Endothelial cell of umbilical vein (primary cell): ENCODE results near the gene PEMT. TPM values are rescaled to one million over a fixed set of nuclear protein-coding genes. Genes with fewer than 3 reads are reported as not detected.

Experiments used
- BruUV-seq: library from RNA; stranded (reverse); fragments of 400-500 nt; replicated peaks from 2 replicates; lab custom pipeline; 2021; lab: Mats Ljungman, UMichigan
- CTCF ChIA-PET: fragments of 300-600, 350-600 bp; sonication (Branson Sonifier 250); formaldehyde crosslinking; loops from one replicate; lab custom pipeline; 2021; ENCODE audit warnings: antibody characterized with exemption, inconsistent platforms; lab: Charles Lee
- POLR2A ChIA-PET: fragments of 300-600, 350-600 bp; sonication (Branson Sonifier 250); formaldehyde crosslinking; loops from one replicate; lab custom pipeline; 2021; ENCODE audit warnings: antibody characterized with exemption, inconsistent platforms; lab: Charles Lee
- DNase-seq: peaks from one replicate; pipeline ENCODE4 v3.0.0-alpha.2; 2011; ENCODE audit warnings: low read depth, low spot score
- FAIRE-seq: peaks from 2 replicates; lab custom pipeline; 2011; peaks lifted over from hg19 to GRCh38; lab: Jason Lieb, UNC
- H2AFZ ChIP-seq: 2 replicates; pipeline ENCODE4 v1.6.0; 2012; ENCODE audit warnings: low read depth, low read length, control low read depth, inconsistent platforms
- H3K27ac ChIP-seq: 2 replicates; pipeline ENCODE4 v1.5.1; 2011; ENCODE audit warnings: low read depth, mild to moderate bottlenecking, control low read depth, low read length, moderate library complexity; ENCODE audit not compliant: insufficient read depth
- H3K27me3 ChIP-seq, 2 experiments: 2 replicates each; pipeline versions ENCODE4 v1.6.0 to v1.6.1; 2011; ENCODE audit warnings: low read length in 2 of 2, mixed read lengths in 1 of 2; ENCODE audit not compliant: control insufficient read depth in 2 of 2, insufficient read depth in 2 of 2
- H3K36me3 ChIP-seq, 2 experiments: 2 replicates in 1 of 2; 3 replicates in 1 of 2; pipeline ENCODE4 v1.5.1; 2011; ENCODE audit warnings: low read length in 2 of 2, mild to moderate bottlenecking in 1 of 2, moderate library complexity in 1 of 2; ENCODE audit not compliant: control insufficient read depth in 2 of 2, insufficient read depth in 2 of 2; ENCODE audit errors: extremely low read depth in 1 of 2
- H3K4me1 ChIP-seq: 3 replicates; pipeline ENCODE4 v1.5.1; 2011; ENCODE audit warnings: mild to moderate bottlenecking, low read length; ENCODE audit not compliant: control insufficient read depth, insufficient read depth; ENCODE audit errors: extremely low read depth
- H3K4me2 ChIP-seq: 2 replicates; pipeline ENCODE4 v1.6.1; 2011; ENCODE audit warnings: low read length, control low read depth, mixed read lengths; ENCODE audit not compliant: insufficient read depth
- H3K4me3 ChIP-seq, 3 experiments: fragments of 200-600 bp in 1 of 3; sonication (generic), shearing (Covaris generic) in 1 of 3; replicated peaks in 1 of 3; 2 replicates each; pipeline ENCODE4 v1.5.1; 2011 to 2016; ENCODE audit warnings: control low read depth in 3 of 3, low read length in 3 of 3, mild to moderate bottlenecking in 2 of 3, inconsistent platforms in 1 of 3, low read depth in 1 of 3, moderate library complexity in 1 of 3; ENCODE audit not compliant: insufficient read depth in 1 of 3
- H3K79me2 ChIP-seq: 2 replicates; pipeline ENCODE4 v1.6.0; 2012; ENCODE audit warnings: low read length, inconsistent platforms; ENCODE audit not compliant: control insufficient read depth, insufficient read depth
- H3K9ac ChIP-seq: replicated peaks from 2 replicates; pipeline ENCODE3; 2011; ENCODE audit warnings: low read length, control low read depth; ENCODE audit not compliant: insufficient read depth; ENCODE audit errors: extremely low read depth
- H3K9me1 ChIP-seq: replicated peaks from 3 replicates; pipeline ENCODE4 v1.6.0; 2011; ENCODE audit warnings: mild to moderate bottlenecking, low read length; ENCODE audit not compliant: control insufficient read depth, insufficient read depth; ENCODE audit errors: extremely low read depth
- H3K9me3 ChIP-seq: replicated peaks from 2 replicates; pipeline ENCODE4 v1.5.1; 2012; ENCODE audit warnings: low read length, inconsistent platforms; ENCODE audit not compliant: control insufficient read depth, insufficient read depth
- H4K20me1 ChIP-seq: replicated peaks from 2 replicates; pipeline ENCODE3; 2011; ENCODE audit warnings: mild to moderate bottlenecking, low read length; ENCODE audit not compliant: control insufficient read depth, insufficient read depth; ENCODE audit errors: extremely low read depth
- CTCF ChIP-seq, 2 donors: IDR thresholded peaks; 1 replicate in 1 of 2; 2 replicates in 1 of 2; pipeline ENCODE4 v1.5.1; 2011; ENCODE audit warnings: low read length in 2 of 2, mild to moderate bottlenecking in 2 of 2, moderate library complexity in 2 of 2, control low read depth in 1 of 2, inconsistent platforms in 1 of 2, low read depth in 1 of 2; ENCODE audit not compliant: insufficient read depth in 1 of 2; ENCODE audit errors: extremely low read depth in 1 of 2
- EZH2 ChIP-seq: IDR thresholded peaks from 2 replicates; pipeline ENCODE4 v1.6.1; 2012; ENCODE audit warnings: borderline replicate concordance, low read depth, mild to moderate bottlenecking, moderate library complexity, low read length, inconsistent platforms; ENCODE audit not compliant: severe bottlenecking
- FOS ChIP-seq: IDR thresholded peaks from 2 replicates; pipeline ENCODE4 v1.6.1; 2011; ENCODE audit warnings: mild to moderate bottlenecking, low read length, moderate library complexity, borderline replicate concordance; ENCODE audit not compliant: insufficient read depth
- GATA2 ChIP-seq: IDR thresholded peaks from 2 replicates; pipeline ENCODE4 v1.7.0; 2011; ENCODE audit warnings: low read depth, mild to moderate bottlenecking, moderate library complexity, mixed read lengths, low read length; ENCODE audit not compliant: insufficient read length, insufficient read depth
- JUN ChIP-seq: IDR thresholded peaks from 2 replicates; pipeline ENCODE4 v1.6.1; 2011; ENCODE audit warnings: borderline replicate concordance, low read depth; ENCODE audit not compliant: insufficient read length, insufficient read depth
- MYC ChIP-seq: IDR thresholded peaks from one replicate; pipeline ENCODE4 v1.6.1; 2011; ENCODE audit warnings: mild to moderate bottlenecking, low read depth, low read length
- POLR2A ChIP-seq: IDR thresholded peaks from 2 replicates; pipeline ENCODE4 v1.6.1; 2012; ENCODE audit warnings: low read depth, mild to moderate bottlenecking, control low read depth, low read length
- POLR2AphosphoS5 ChIP-seq: IDR thresholded peaks from 2 replicates; pipeline ENCODE4 v1.6.1; 2012; ENCODE audit warnings: low read depth, mild to moderate bottlenecking, control low read depth, low read length, moderate library complexity; ENCODE audit not compliant: insufficient read depth
- dilution Hi-C: fragments of 300-500 bp; cut with MboI; formaldehyde crosslinking; loops from one replicate; pipeline ENCODE4 v1.15.0; 2019; ENCODE audit warnings: low sequenced_read_pairs; ENCODE audit not compliant: extremely low pct_ligation_motif_present
- intact Hi-C: fragments of 100-400 bp; cut with micrococcal nuclease; formaldehyde crosslinking; loops from one replicate; pipeline ENCODE4 v1.10.0; 2022
- polyA plus RNA-seq, 4 experiments: library from polyadenylated mRNA; depleted of rRNA in 3 of 4; stranded (reverse) in 3 of 4; unstranded in 1 of 4; fragments of >200 nt; gene quantifications; 2 replicates each; pipeline versions ENCODE4 v1.2.1 to v1.2.3, GENCODE V29; 2011 to 2012; ENCODE audit warnings: missing spikeins in 1 of 4
- total RNA-seq: library from RNA; stranded (reverse); gene quantifications from 2 replicates; pipeline ENCODE4 v1.2.3, GENCODE V29; 2021
- TF ChIP-seq, protein P1 (sequence below): IDR thresholded peaks from 2 replicates; pipeline ENCODE4 v1.6.1; 2011; ENCODE audit not compliant: insufficient read depth, insufficient read length

PEMT gene
- total and polyA plus RNA-seq, 2 donors (not counting 3 experiments of a cell fraction or from before 2014, with no cell fraction given): 35.1 to 58.4 TPM

DNA sequence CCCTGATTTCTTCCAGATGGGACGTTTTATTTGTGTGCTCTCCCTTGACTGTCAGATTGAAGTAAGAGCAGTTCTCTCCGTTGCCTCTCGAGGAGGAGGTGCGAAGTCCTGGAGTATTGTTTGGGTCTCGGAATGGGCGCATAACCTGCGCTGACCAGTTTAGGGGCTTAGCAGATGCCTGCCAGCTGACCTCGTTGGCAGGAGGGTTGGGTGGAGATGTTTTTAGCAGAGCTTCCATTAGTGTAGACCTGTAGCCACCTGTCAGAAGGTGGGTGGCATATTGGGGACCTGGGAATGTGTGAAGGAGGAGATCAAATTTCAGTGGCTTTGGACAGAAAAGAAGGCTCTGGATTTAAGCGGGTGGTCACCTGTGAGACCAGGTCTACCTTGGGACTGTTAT lies 98.9 kb downstream of the PEMT start:
- dilution Hi-C loops: no loop called here
- H3K27ac ChIP-seq: no peak overlapping the region
- no peak overlapping the region for H3K4me2 ChIP-seq
- H2AFZ ChIP-seq: no peak overlapping the region
- TF ChIP-seq, protein P1, sequence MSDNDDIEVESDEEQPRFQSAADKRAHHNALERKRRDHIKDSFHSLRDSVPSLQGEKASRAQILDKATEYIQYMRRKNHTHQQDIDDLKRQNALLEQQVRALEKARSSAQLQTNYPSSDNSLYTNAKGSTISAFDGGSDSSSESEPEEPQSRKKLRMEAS: no peak
- TF ChIP-seq EZH2 (no peak), POLR2A (no peak), CTCF (IDR thresholded peaks at IDR 0.05; ENCODE audit: extremely low read depth in 1 of 2, insufficient read depth in 1 of 2, low read depth in 1 of 2, low read length in 2 of 2) (no peak), POLR2AphosphoS5 (no peak), JUN (no peak), GATA2 (no peak), FOS (no peak), MYC (no peak)
- POLR2A ChIA-PET: no interaction called here
- FAIRE-seq (no peak), DNase-seq (no peak)
- no peaks in the 10 kb centered on the region for H3K79me2 ChIP-seq
- no peak overlapping the region for H3K4me3 ChIP-seq
- H3K9me3 ChIP-seq: no peaks in the 10 kb centered on the region
- H3K9ac ChIP-seq: no peak overlapping the region
- intact Hi-C loops: loop anchor here (10.0 kb wide), 1 partner anchor 422 kb away; no protein-coding TSS in a partner anchor
- CTCF ChIA-PET: interaction anchor here (0.9 to 2.1 kb wide), 3 partner anchors 136 to 149 kb away, joined by 3 to 8 read pairs (median 3); no protein-coding TSS in a partner anchor
- no peaks in the 10 kb centered on the region for H4K20me1 ChIP-seq
- peaks cover 13% of the 10 kb centered on the region for H3K4me1 ChIP-seq
- peaks cover 5 to 12% of the 10 kb centered on the region in 2 experiments for H3K36me3 ChIP-seq
- H3K27me3 ChIP-seq: no peaks in the 10 kb centered on the region
- BruUV-seq: no TSS peak
- no peaks in the 10 kb centered on the region for H3K9me1 ChIP-seq
